Activated T-cell treated with anti-CD3 and anti-CD28 coated beads for 48 hours (primary cell): ENCODE results near the gene ESF1.

Source experiments
- DNase-seq: peaks from one replicate; pipeline ENCODE4 v3.0.0-alpha.2; 2020; ENCODE audit warnings: low read depth

ESF1 gene

GRCh38 chr20:13672690-13673089, 112.0 kb downstream of the ESF1 start:
- no peak for DNase-seq

- no peak for DNase-seq
Observed at GRCh38 chr20:13671916-13672378, 112.8 kb downstream of the ESF1 start.

- no peak for DNase-seq
Observed at GRCh38 chr20:13671512-13671911, 113.2 kb downstream of the ESF1 start.

- no peak for DNase-seq
Observed at GRCh38 chr20:13670160-13670559, 114.6 kb downstream of the ESF1 start.

GRCh38 chr20:13665709-13666395, 118.9 kb downstream of the ESF1 start:
- DNase-seq: no peak
